ENCODE data around the gene PDE7B. TPM values are rescaled to one million over a fixed set of nuclear protein-coding genes. Genes with fewer than 3 reads are reported as not detected.

PDE7B gene
- total RNA-seq, 6 experiments from 2014 or later: 1.2 to 5.8 (median 4.5) TPM

- TF ChIP-seq CTCF (IDR thresholded peaks at IDR 0.05): no peak
- no peak overlapping the region for H3K4me3 Mint-ChIP-seq
- H3K27me3 Mint-ChIP-seq (ENCODE audit: insufficient read depth): peaks cover 2% of the 10 kb centered on the region; the same call in 1 of the 2 replicates
- H3K36me3 Mint-ChIP-seq (ENCODE audit: low read depth): peaks cover 21% of the 10 kb centered on the region
- DNase-seq: no peak
- no peak overlapping the region for H3K27ac Mint-ChIP-seq
- peaks cover 4% of the 10 kb centered on the region; the same call in 1 of the 2 replicates for H3K9me3 Mint-ChIP-seq
- no peaks in the 10 kb centered on the region for H3K4me1 Mint-ChIP-seq (ENCODE audit: low read depth)
Measured at GRCh38 chr6:136161950-136162349, 310.4 kb downstream of the PDE7B start.

DNA sequence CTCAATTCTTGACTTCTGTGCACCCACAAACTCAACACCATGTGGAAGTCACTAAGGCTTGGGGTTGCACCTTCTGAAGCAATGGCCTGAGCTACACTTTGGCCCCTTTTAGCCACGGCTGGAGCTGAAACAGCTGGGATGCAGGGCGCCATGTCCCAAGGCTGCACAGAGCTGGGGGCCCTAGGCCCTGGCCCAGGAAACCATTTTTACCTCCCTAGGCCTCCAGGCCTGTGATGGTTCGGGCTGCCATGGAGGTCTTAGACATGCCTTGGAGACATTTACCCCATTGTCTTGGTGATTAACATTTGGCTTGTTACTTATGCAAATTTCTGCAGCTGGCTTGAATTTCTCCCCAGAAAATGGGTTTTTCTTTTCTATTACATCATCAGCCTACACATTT lies 311.8 kb downstream of the PDE7B start:
- DNase-seq: no peak
- no peak for TF ChIP-seq CTCF (IDR thresholded peaks at IDR 0.05)
- H3K4me1 Mint-ChIP-seq (ENCODE audit: low read depth): no peaks in the 10 kb centered on the region
- peaks cover 4% of the 10 kb centered on the region; the same call in 1 of the 2 replicates for H3K9me3 Mint-ChIP-seq
- no peak overlapping the region for H3K27ac Mint-ChIP-seq
- peaks cover 2% of the 10 kb centered on the region; the same call in 1 of the 2 replicates for H3K27me3 Mint-ChIP-seq (ENCODE audit: insufficient read depth)
- H3K36me3 Mint-ChIP-seq (ENCODE audit: low read depth): peaks cover 27% of the 10 kb centered on the region
- H3K4me3 Mint-ChIP-seq: no peak overlapping the region

- H3K9me3 Mint-ChIP-seq: peaks cover 4% of the 10 kb centered on the region; the same call in 1 of the 2 replicates
- H3K4me3 Mint-ChIP-seq: no peak overlapping the region
- H3K4me1 Mint-ChIP-seq (ENCODE audit: low read depth): no peaks in the 10 kb centered on the region
- DNase-seq: no peak
- TF ChIP-seq CTCF (IDR thresholded peaks at IDR 0.05): no peak
- H3K36me3 Mint-ChIP-seq (ENCODE audit: low read depth): peaks cover 26% of the 10 kb centered on the region
- H3K27me3 Mint-ChIP-seq (ENCODE audit: insufficient read depth): peaks cover 2% of the 10 kb centered on the region
- H3K27ac Mint-ChIP-seq: no peak overlapping the region
Measured at GRCh38 chr6:136166815-136167214, 315.3 kb downstream of the PDE7B start.

DNA sequence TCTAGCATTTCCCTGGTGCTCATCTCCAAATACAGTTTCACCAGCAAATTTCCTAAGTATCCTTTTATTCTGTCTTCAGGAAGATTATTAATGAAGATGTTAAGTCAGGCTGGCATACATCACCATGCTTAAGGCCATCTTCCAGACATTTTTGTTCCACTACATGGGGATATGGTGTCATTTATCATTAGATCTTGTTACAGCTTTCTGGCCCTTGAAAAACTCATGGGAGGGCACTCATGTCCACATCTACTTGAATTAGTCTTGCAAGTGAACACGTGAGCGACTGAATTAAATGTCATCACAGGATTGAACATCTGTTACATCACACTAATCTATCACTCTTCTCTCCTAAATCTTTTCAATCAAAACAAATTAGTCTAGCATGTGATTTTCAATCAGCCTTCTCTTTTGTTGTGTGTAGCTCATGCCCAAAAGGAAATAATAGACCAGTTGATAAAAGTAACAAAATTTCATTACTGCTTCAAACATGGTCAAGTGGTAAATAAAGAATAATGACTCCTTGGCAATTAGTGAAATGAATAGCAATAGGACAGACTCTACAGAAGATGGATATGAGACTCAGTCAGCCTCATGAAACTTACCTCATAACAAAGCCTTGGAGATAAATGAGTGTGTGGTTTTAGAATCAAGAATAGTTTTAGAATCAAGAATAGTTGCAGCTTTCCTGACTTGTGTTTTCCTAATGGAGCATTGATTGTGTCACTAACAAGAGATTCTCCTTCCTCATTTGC lies 318.1 kb downstream of the PDE7B start:
- no peak for TF ChIP-seq CTCF (IDR thresholded peaks at IDR 0.05)
- Mint-ChIP-seq H3K4me1 (ENCODE audit: low read depth) (peaks cover 7% of the 10 kb centered on the region), H3K27me3 (ENCODE audit: insufficient read depth) (peaks cover 2% of the 10 kb centered on the region), H3K27ac (no peak overlapping the region), H3K4me3 (no peak overlapping the region), H3K36me3 (ENCODE audit: low read depth) (peaks cover 23% of the 10 kb centered on the region), H3K9me3 (no peaks in the 10 kb centered on the region)
- no peak for DNase-seq

DNA sequence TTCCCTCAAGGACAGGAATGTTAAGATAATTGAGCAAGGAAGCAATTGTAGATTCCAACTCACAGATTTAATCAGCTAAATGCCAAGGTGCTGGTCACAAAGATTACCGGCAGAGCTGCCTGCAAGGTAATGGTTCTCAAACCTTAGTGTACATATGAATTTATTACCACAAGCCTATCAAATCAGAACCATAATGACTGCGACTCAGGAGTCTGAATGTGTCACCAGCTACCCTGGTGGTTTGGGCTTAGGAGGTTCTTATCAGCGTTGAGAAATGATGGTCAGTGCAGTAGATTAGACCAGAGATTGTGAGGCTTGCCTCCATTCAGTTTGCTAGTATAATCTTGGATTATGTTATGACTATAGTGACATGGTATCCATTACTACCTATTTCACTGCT lies 319.7 kb downstream of the PDE7B start:
- no peaks in the 10 kb centered on the region; the same call in 1 of the 2 replicates for H3K27me3 Mint-ChIP-seq (ENCODE audit: insufficient read depth)
- TF ChIP-seq CTCF (IDR thresholded peaks at IDR 0.05): no peak
- peaks cover 7% of the 10 kb centered on the region for H3K4me1 Mint-ChIP-seq (ENCODE audit: low read depth)
- no peak overlapping the region for H3K4me3 Mint-ChIP-seq
- H3K36me3 Mint-ChIP-seq (ENCODE audit: low read depth): peaks cover 17% of the 10 kb centered on the region
- DNase-seq: no peak
- no peaks in the 10 kb centered on the region for H3K9me3 Mint-ChIP-seq
- no peak overlapping the region for H3K27ac Mint-ChIP-seq

Data from HFFc6 (cell line).